GM19452 (cell line): Measurements from ENCODE around the gene KLF6.
A peak's percentile ranks its signal among the peaks of the same experiment; 100 is the strongest.

Experiments used
- ATAC-seq: cut with Tn5 transposase; IDR thresholded peaks from one replicate; pipeline ENCODE4 v1.9.1; 2021; ENCODE audit not compliant: unreplicated experiment

KLF6 gene

DNA sequence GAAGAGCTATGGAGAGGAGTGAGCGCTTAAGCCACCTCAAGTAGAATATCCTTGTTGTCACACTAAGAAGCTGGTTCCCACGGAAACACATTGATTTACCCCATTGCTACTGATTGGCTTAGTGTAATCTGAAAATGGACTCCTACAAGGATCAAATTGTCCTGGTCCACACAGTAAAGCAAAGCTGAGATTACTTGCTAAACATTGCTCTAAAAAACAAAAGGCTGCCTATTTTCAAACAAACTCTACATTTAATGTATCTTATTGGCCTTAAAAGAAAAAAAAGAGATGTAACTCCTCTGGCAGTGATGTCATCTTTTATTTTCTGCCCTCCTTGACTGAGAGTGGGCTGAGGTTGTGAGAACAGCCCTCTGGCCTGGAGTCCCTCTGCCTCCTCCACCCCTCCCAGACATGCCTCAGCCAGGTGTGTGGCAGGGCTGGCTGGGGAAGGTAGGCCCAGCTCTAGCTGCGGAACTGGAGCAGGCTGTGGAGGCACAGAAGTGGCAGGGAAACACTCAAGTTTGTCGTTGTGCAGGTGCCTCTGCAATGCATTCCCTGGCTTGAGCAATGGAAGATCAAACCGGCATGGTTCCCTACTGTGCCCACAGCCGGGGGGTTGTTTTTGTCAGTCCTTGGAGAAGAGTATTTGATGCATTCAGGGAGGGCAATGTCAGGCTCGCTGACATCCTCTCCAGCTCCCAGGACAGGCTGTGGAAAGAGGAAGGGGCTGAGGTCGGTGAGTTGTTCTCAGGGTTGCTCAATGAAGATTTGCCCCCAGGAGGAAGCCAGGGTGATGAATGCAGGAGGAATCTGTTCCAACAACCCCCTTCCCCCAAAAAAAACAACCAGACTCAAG, 9.1 kb downstream of the KLF6 start:
- no peak for ATAC-seq

DNA sequence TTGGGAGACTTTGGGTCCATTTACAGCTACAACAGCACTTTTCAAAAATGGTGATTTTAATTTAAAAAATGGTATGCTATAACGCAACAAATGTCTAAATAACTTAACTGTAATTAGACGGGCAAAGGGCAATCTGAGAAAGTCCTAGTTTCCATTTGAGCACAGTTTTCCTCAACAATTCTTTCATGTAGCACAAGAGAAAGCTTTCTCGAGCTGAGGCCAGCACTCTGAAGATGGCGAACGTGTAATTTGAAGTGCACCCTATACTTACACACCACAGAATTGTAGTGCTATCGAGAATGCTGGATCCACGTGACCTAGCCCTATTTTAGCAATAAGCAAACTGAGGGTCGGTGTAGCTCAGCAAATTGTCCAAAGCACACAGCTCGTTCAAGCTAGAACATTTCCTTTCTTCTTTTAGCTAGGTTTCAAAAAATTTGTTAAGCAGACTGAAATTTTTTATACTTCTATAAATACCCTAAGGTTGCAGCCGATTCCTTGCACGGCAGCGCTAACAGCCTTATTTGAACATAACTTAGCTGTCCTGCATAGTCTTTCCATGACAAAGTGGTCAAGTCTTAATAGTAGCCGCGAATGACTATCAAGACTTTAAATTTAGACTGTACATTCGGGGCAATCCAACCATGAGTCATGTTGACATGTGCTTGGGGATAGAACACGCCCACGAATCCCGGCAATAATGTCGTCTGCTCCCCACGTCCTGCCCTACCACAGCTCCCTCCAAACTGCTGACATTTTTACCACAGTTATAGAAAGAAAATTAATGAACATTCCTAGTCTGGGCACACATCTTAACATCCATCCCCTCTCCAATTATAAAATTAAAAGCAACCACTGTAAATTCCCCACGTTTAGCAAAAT, 10.0 kb downstream of the KLF6 start:
- no peak for ATAC-seq

DNA sequence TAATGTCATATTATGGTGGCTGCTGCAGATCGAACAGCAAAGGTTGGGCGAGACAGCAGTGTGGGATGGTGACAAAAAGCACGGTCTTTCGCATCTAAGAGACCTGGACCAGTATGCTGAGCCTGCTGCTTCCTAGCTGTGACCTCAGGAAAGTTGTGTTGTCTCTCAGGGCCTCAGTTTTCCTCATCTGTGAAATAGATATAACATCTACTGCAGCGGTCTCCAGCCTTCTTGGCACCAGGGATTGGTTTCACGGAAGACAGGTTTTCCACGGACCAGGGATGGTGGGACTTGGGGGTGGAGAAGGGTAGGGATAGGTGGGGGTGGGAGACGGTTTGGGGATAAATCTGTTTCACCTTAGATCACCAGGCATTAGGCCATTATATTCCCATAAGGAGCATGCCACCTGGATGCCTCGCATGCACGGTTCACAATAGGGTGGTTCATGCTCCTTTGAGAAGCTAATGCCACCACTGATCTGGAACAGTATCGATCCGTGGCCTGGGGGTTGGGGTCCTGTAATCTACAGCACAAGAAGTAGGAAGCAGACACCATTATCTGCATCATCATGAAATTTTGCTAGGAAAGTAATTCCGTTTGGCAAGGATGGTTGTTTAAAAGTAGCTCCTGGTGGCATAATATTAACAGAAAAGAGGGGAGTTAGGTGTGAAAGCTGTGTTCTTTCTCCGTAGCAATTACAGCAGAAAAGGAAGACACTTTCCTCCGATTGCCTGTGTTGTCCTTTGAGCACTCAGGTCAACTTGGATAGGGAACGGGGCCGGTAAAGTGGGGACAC, 10.8 kb downstream of the KLF6 start:
- ATAC-seq: no peak

DNA sequence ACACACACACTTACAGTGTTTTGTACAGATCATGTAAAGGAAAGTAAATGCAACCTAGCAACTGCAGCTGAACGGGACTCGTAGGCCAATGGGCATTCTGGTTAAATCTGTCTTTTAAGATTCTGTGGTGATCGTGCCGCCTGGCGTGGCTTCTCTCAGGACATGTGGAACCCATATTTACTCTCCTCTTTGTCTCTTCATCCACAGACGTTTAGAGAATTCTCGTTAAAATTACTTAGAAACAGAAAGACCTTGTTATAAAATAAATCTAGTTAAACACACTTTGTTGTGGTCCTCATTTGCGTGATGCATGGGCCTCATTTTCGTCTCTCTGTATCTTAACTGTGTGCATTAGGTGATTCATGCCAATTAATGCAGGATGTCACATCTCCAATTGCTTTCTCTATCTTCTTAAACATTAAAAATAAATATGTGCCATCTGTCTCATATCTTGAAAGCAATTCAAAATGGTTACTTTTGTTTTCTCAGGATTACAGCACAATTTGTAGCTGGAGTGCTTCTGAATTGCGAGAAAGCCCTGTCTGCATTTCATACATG, 11.5 kb downstream of the KLF6 start:
- ATAC-seq: no peak

DNA sequence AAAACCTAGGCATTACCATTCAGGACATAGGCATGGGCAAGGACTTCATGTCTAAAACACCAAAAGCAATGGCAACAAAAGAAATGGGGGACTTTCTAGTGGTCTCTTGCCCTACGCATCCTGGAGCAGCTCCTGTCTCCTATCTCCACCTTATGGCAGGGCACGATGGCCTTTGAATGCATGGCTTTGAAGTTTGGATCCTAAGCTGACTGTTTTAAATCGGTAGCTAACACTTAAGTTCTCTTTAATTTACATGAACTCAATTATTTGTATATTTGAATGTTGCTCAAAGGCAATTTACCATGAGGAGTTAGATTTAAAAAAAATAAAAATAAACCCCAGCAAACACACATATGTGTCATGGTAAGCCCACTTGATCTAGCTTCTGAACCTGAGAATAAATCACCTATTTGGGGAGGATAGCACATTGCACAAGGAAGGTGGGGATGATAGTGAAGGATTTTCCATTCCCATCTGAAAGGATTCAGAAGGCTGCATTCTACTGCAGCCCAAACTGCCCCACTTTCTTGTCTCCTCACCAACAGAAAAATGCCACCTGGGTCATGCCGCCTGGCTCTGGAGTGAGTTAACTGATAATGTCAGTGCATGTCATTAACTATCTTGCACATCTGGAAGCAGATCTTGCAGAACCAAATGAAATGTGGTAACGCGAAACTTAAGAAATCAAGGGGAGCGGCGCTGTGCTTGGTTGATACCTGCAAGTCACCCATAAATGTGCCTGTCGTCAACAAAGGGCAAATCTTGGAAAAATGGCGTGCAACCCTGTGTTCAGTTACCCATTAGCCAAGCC, 12.4 kb downstream of the KLF6 start:
- no peak for ATAC-seq

DNA sequence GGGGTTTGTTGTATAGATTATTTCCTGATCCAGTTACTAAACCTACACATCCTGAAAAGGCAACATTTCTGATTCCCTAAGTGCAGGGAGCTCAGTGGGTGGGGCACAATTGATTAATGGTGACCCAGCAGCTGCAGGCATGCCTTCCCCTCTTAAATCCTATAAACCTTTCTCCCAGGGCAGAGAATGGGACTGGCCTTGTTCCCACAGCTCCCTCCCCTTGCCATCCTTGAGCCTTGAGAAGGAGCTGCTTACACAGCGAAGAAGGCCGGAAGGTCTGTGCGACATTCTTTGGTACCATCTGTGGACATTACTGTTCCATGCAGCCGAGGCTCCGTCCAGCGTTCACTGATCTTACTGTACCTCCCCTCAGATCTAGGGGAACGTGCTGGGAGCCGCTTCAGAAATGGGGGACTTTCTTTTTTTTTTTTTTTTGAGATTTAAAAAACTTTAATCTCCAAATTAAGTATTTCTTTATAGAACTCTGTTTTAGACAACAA, 14.3 kb downstream of the KLF6 start:
- no peak for ATAC-seq

DNA sequence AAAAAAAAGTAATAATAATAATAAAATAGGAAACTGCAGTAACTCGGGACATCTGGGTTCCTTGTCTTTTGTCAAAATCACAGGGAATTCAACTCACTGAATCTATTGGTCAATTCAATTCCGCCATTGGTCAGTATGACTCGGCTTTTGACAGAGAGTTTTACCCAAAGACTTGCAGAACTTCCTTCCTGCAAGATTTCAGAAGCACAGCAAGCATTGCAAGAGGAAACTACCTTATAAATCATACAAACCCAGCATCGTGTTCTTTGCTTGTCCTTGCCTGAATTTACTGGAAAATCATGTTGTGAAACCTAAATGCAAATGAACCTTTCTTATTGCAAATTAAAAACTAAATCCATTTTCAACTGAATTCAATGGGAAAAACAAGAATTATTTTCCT, 15.5 kb downstream of the KLF6 start:
- no peak for ATAC-seq

DNA sequence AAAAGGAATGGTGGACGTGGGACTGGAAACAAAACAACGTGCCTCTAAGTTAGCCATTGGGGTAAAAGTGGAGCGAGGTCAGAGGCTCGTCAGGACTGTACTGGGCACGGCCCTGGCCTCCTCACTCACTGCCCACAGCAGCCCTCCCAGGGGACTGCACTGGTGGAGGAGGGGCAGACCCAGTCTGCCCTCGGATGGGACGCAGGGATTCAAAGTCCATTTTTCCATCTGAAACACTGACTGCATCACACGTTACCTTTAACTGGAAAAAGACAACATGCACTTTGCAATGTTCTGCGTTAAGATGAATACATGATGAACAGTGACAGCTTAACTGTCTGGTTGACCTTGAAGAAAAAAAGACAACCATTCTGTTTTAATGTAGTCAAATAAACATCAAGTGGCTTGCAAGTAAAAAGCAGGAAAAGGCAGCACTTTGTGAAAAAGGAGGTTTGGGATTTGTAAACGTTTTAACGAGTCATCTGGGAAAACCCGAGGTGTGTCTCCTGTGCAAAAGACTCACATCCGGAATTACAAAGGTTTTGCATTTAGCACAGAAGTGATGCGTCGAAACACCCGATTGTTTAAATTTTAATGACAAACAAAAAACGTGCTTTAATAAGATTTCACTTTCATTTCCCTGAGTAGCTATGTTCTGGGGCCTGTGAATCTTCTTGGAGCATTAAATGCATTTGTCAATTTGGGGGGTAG, 18.8 kb downstream of the KLF6 start:
- ATAC-seq: no peak

DNA sequence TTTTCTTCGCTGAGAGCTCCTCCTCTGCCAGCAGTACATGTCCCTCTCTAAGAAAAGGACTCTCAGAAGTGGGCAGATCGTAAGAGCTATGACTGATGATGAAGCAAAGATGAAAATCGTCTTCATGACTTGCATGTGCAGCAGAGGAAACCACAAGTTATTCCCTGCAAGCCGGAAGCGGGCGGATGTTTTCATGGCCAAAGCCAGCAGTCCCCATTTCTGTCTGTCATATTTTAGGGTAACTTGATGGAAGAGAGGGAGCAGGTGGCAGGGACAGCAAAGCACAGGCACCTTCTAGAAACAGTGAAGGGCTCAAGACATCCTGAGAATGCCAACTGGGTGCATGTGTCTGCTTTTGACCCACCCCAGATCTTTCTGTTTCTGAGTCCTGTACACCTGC, 19.9 kb downstream of the KLF6 start:
- no peak for ATAC-seq

DNA sequence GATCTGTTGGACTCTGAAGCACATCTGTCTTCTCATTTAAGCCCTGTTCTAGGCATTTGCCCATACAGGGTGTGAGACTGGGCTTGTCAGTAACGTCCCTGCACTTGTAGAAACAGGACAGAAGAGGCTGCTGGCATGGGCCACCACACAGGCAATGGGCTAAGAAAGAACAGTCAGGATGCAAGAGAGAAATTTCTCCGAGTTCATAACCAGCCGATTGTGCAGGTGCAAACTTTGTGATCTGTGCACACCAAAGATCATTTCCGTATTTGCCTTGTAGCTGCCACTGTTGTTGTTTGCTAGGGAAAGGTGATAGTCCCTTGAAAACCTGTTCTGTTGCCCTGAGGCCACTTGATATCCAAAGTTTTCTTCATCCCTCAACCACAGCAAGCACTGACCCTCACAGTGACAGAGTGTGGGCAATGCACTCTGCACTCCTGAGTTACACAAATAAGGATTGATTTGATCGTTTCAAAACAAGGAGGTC, 20.3 kb downstream of the KLF6 start:
- ATAC-seq: no peak

DNA sequence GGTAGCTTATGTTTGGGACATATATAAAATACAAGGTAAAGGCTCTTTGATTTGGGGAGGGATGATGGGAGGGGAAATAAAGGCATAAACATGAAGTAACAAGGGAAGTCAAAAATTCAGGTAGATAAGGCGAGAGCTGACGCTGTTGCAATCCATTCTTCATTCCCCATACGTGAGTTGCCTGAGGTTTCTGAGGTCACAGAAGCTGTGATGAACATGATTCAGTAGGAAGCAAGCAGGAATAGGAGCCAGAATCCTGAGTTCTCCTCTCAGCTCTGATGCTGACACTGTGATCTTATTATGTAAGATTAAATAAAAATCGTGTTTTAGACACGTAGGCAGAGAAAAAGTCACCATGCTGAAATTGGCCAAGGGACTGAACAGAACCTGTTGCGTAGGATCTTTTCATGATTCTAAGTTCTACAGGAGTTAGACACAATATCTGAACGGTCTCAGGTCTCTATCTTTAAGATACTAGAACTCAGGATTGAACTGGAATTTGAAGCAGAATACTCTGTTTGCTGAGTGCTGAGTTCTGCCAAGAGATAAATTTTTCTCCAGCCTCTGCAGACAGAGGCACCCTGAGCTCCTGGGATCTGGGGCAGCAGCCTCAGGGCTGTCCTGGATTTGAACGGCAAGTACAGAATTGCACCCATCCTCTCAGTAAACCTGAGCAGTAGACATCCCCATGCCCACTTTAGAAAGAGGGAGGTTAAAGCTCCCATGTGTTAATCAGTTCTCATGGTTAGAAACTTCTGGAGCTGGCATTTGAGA, 21.0 kb downstream of the KLF6 start:
- ATAC-seq: no peak

DNA sequence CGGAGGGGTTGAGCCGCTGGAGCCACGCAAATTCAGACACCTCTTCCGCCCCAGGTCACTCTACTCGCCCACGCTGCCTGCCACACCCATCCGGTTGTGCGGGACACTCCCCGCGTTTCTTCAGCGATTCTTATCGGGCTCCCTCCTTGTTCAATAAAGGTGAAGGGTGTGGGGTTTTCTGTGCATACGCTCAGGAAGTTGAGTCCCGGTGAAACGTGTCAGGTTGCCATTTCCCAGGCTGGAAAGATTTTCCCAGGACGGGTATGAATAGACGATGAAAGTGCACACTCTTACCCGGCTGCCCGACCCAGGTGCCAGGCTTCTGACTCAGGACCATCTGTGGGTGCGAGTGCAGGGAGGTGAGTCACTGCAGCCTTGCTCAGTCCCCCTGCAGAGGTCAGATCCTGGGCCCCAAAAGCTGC, 22.0 kb downstream of the KLF6 start:
- ATAC-seq: no peak

DNA sequence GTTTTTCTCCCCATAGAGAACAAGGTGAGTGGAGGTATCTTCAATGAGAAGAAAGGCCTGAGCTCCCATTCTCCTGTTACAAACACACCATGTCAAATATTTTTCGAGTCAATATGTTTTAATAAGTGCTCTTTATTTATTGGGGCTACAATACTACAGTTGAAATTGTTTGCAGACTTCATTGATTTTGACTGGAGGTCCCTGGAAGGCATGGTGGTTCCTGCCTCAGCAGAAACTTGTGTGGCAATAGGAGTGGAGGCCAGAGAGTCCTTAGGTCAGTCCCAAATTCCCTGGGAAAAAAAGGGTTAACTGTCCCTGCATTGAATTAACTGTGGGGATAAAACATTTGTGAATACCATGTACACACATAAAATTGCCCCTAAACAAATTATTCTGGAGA, 22.7 kb downstream of the KLF6 start:
- no peak for ATAC-seq

DNA sequence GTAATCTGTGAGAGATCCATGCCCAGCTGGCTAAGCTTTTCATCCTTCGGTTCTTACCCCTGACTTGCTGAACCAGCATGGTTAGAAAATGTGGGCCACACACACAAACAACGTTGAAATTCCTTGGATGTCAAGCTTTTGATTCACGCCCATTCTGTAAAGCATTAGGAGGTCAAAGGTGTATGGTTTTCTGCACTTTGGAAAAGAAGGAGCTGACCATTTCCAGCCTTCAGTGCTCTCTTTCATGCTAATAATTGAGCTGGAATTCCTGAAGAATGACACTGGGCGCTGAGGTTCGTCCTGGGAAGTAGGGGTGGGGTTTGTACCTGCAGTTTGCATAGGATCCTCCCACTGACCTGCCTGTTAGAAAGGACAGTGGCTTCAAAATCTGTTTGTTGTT, 23.1 kb downstream of the KLF6 start:
- no peak for ATAC-seq

DNA sequence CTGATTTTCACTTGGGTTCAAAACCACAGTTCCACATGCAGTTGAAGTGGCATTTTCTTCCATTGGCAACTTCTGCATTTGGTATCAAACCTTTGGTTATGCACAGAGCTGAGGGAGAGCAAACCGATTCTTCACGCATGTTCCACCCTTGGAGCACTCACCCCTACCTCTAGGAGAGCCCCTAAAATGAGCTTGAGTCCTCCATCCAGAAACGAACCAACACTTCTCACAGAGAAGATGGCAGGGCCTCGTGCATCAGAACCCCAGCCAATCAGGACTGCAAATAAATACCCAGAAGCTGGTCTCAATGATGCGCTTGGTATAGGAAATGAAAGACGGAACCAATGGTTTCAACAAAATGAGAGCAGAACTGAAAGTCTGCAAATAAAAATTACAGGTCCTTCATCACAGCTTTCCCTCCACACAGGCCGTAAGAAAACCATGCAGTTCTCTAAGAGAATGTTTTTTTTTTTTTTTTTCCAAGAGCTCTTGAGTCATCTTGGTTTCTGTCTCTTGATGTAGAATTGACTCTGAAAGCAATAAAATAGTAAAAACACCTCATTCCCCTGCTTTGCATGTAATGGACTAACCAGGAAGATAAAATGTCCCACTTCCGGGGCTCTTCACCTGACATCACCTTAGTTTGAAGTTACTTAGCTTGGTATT, 23.9 kb downstream of the KLF6 start:
- ATAC-seq: peak; percentile 47

DNA sequence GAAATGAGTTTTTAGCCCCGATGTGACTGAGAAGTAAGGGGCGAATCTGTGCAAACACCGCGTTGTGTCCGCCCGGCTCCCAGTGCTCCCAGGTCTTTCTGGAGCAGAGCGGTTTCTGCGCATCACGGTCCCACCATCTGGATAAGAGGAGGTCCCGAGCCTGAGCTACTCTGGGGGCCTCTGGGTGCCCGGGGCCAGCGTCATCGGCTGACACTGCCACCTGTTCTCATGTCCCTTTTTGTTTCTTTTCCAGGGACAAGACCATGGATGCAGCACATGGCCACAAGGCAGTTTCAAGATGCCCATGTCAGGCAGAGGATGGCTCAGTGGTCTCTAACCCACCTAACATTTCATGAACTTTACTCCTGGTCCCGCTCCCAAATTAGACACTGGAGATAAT, 24.9 kb downstream of the KLF6 start:
- ATAC-seq: no peak

DNA sequence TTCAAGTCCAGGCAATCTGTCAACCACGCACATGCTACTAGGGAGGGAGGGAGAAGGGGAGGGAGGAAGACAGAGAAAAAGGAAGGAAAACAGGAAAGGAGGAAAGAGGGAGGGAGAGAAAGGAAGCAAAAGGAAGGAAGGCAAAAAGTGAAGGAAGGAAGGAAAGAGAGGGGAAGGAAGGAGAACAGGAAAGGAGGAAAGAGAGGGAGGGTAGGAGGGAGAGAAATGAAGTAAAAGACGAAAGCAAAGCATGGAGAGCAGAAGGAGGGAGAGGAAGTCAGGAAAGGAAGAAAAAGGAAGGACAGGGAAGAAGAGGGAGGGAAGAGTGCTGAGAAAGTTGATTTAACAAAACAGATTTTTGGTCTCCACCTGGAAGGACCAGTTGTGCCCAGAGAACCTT, 25.6 kb downstream of the KLF6 start:
- no peak for ATAC-seq

DNA sequence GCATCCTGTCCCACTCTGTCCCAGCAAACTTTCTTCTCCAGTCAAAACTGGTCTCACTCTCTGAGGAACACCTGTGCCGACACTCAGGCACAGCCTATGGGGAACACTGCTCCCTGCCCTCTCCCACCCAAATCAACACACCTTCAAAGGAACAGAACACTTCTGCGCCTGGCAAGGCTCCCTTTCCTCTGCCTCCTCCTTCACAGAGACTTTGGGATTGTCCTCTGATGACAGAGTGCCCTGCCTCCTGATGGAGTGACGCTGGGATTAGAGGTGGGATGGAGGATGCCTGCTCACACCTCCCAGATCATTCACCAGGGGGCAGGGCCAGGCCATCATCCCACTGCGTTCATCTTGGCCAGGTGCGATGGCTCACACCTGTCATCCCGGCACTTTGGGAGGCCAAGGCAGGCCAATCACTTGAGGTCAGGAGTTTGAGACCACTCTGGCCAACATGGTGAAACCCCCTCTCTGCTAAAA, 26.5 kb downstream of the KLF6 start:
- no peak for ATAC-seq
